ENCODE results near the gene PCDHAC2. TPM values are rescaled to one million over a fixed set of nuclear protein-coding genes. Genes with fewer than 3 reads are reported as not detected.

The PCDHAC2 gene
- total and polyA plus RNA-seq, 4 donors, result 0.50 to 1.8 (median 0.78) TPM

DNA sequence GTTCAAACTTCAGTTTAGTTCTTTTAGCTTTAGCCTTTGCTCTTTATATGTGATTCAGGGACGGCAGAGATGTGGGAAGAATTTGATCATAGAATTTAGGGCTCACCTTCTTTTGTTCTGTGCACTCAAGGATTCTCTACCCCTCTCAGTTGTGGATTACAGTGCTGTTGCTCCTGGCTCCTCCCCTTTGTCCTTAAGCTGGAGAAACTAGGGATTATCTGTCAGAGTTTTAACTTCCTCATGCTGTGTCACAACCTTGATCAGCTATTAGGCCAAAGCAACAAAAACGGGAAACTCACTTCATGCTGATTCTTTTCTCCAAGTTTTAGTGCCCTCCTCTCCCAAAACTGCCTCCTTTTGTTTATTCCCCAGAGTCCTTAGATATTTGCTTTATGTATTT lies 13.0 kb upstream of the PCDHAC2 start:
- Histone ChIP-seq H3K36me3 (ENCODE audit: control insufficient read depth in 4 of 4, insufficient read depth in 3 of 4, low read depth in 1 of 4, low read length in 3 of 4) (no peaks in the 10 kb centered on the region), H3K4me3 (ENCODE audit: low read depth in 1 of 3, low read length in 3 of 3) (no peak overlapping the region), H3K4me1 (ENCODE audit: control insufficient read depth in 4 of 4, insufficient read depth in 4 of 4, low read length in 3 of 4) (peaks cover 0 to 3% (median 0%) of the 10 kb centered on the region in 4 donors), H3K9ac (ENCODE audit: low read depth in 1 of 2, low read length in 2 of 2) (no peak overlapping the region), H3K9me3 (ENCODE audit: control insufficient read depth in 4 of 4, low read length in 3 of 4) (no peaks in the 10 kb centered on the region), H3K27me3 (ENCODE audit: control insufficient read depth in 4 of 4, insufficient read depth in 4 of 4, low read length in 3 of 4) (no peaks in the 10 kb centered on the region), H3K27ac (ENCODE audit: low read depth in 1 of 2, low read length in 2 of 2) (no peak overlapping the region)
- no peak for DNase-seq (ENCODE audit: low spot score)
- TF ChIP-seq SP1 (IDR thresholded peaks at IDR 0.05) (no peak), RXRA (IDR thresholded peaks at IDR 0.05) (no peak), YY1 (IDR thresholded peaks at IDR 0.05) (no peak), EGR1 (IDR thresholded peaks at IDR 0.05; ENCODE audit: low read depth in 2 of 2) (no peak), FOXA1 (IDR thresholded peaks at IDR 0.05) (no peak), FOXA2 (IDR thresholded peaks at IDR 0.05) (no peak), TAF1 (conservative IDR thresholded peaks at IDR 0.05) (no peak), GABPA (IDR thresholded peaks at IDR 0.05 in 1 of 2, conservative IDR thresholded peaks at IDR 0.05 in 1 of 2) (no peak), HNF4G (IDR thresholded peaks at IDR 0.05) (no peak), RAD21 (IDR thresholded peaks at IDR 0.05) (no peak)
- TF ChIP-seq, protein P1, sequence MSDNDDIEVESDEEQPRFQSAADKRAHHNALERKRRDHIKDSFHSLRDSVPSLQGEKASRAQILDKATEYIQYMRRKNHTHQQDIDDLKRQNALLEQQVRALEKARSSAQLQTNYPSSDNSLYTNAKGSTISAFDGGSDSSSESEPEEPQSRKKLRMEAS (IDR thresholded peaks at IDR 0.05), result no peak
- TF ChIP-seq, protein P2, sequence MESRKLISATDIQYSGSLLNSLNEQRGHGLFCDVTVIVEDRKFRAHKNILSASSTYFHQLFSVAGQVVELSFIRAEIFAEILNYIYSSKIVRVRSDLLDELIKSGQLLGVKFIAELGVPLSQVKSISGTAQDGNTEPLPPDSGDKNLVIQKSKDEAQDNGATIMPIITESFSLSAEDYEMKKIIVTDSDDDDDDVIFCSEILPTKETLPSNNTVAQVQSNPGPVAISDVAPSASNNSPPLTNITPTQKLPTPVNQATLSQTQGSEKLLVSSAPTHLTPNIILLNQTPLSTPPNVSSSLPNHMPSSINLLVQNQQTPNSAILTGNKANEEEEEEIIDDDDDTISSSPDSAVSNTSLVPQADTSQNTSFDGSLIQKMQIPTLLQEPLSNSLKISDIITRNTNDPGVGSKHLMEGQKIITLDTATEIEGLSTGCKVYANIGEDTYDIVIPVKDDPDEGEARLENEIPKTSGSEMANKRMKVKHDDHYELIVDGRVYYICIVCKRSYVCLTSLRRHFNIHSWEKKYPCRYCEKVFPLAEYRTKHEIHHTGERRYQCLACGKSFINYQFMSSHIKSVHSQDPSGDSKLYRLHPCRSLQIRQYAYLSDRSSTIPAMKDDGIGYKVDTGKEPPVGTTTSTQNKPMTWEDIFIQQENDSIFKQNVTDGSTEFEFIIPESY (IDR thresholded peaks at IDR 0.05), result no peak
- TF ChIP-seq, protein P3, sequence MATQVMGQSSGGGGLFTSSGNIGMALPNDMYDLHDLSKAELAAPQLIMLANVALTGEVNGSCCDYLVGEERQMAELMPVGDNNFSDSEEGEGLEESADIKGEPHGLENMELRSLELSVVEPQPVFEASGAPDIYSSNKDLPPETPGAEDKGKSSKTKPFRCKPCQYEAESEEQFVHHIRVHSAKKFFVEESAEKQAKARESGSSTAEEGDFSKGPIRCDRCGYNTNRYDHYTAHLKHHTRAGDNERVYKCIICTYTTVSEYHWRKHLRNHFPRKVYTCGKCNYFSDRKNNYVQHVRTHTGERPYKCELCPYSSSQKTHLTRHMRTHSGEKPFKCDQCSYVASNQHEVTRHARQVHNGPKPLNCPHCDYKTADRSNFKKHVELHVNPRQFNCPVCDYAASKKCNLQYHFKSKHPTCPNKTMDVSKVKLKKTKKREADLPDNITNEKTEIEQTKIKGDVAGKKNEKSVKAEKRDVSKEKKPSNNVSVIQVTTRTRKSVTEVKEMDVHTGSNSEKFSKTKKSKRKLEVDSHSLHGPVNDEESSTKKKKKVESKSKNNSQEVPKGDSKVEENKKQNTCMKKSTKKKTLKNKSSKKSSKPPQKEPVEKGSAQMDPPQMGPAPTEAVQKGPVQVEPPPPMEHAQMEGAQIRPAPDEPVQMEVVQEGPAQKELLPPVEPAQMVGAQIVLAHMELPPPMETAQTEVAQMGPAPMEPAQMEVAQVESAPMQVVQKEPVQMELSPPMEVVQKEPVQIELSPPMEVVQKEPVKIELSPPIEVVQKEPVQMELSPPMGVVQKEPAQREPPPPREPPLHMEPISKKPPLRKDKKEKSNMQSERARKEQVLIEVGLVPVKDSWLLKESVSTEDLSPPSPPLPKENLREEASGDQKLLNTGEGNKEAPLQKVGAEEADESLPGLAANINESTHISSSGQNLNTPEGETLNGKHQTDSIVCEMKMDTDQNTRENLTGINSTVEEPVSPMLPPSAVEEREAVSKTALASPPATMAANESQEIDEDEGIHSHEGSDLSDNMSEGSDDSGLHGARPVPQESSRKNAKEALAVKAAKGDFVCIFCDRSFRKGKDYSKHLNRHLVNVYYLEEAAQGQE (IDR thresholded peaks at IDR 0.05), result no peak
- TF ChIP-seq, protein P4, sequence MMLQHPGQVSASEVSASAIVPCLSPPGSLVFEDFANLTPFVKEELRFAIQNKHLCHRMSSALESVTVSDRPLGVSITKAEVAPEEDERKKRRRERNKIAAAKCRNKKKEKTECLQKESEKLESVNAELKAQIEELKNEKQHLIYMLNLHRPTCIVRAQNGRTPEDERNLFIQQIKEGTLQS (IDR thresholded peaks at IDR 0.05), result no peak
- TF ChIP-seq, protein P5, sequence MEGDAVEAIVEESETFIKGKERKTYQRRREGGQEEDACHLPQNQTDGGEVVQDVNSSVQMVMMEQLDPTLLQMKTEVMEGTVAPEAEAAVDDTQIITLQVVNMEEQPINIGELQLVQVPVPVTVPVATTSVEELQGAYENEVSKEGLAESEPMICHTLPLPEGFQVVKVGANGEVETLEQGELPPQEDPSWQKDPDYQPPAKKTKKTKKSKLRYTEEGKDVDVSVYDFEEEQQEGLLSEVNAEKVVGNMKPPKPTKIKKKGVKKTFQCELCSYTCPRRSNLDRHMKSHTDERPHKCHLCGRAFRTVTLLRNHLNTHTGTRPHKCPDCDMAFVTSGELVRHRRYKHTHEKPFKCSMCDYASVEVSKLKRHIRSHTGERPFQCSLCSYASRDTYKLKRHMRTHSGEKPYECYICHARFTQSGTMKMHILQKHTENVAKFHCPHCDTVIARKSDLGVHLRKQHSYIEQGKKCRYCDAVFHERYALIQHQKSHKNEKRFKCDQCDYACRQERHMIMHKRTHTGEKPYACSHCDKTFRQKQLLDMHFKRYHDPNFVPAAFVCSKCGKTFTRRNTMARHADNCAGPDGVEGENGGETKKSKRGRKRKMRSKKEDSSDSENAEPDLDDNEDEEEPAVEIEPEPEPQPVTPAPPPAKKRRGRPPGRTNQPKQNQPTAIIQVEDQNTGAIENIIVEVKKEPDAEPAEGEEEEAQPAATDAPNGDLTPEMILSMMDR (IDR thresholded peaks at IDR 0.05; ENCODE audit: low read depth, low read length, missing input control), result no peak
- 39% methylated on average over 2 of the region's 2 CpGs for WGBS

DNA sequence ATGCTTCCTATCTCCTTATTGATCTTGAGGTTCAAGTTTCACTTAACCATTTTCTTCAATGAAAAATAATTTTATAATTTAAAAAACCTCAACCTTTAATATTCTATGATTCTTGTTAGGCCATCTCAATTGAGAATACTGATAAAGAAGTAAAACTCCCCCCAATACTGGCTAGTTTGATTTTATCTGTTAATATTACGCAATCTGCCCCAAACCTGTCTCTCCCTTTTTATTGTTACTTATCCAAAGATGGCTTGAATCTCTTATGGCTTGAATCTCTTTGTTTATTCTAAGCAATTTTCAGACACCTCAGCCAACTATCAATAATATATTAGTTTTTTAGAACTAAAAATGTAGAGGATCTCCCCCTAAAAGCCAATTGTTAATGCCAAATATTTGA lies 4.1 kb upstream of the PCDHAC2 start:
- no peak for DNase-seq (ENCODE audit: low spot score)
- Histone ChIP-seq H3K27me3 (ENCODE audit: control insufficient read depth in 4 of 4, insufficient read depth in 4 of 4, low read length in 3 of 4) (peaks cover 0 to 9% (median 4%) of the 10 kb centered on the region in 4 donors), H3K27ac (ENCODE audit: low read depth in 1 of 2, low read length in 2 of 2) (no peak overlapping the region), H3K36me3 (ENCODE audit: control insufficient read depth in 4 of 4, insufficient read depth in 3 of 4, low read depth in 1 of 4, low read length in 3 of 4) (no peaks in the 10 kb centered on the region), H3K9me3 (ENCODE audit: control insufficient read depth in 4 of 4, low read length in 3 of 4) (peaks cover 0 to 2% (median 0%) of the 10 kb centered on the region in 4 donors), H3K4me1 (ENCODE audit: control insufficient read depth in 4 of 4, insufficient read depth in 4 of 4, low read length in 3 of 4) (peaks cover 0 to 17% (median 11%) of the 10 kb centered on the region in 4 donors), H3K9ac (ENCODE audit: low read depth in 1 of 2, low read length in 2 of 2) (no peak overlapping the region), H3K4me3 (ENCODE audit: low read depth in 1 of 3, low read length in 3 of 3) (no peak overlapping the region)
- TF ChIP-seq GABPA (IDR thresholded peaks at IDR 0.05 in 1 of 2, conservative IDR thresholded peaks at IDR 0.05 in 1 of 2) (no peak), FOXA2 (IDR thresholded peaks at IDR 0.05) (no peak), HNF4G (IDR thresholded peaks at IDR 0.05) (no peak), SP1 (IDR thresholded peaks at IDR 0.05) (no peak), JUND (IDR thresholded peaks at IDR 0.05) (no peak), HNF4A (conservative IDR thresholded peaks at IDR 0.05) (no peak), RXRA (IDR thresholded peaks at IDR 0.05) (no peak), FOXA1 (IDR thresholded peaks at IDR 0.05) (no peak)
- TF ChIP-seq, protein P4 (IDR thresholded peaks at IDR 0.05), result no peak
- TF ChIP-seq, protein P2 (IDR thresholded peaks at IDR 0.05), result no peak
- TF ChIP-seq, protein P1 (IDR thresholded peaks at IDR 0.05), result no peak
- TF ChIP-seq, protein P5 (IDR thresholded peaks at IDR 0.05; ENCODE audit: low read depth, low read length, missing input control), result no peak
- WGBS, result 79% methylated on average over 1 of the region's 1 CpG

Measured in liver (tissue), 9 donors.